ENCODE data around the gene WEE2. TPM values are rescaled to one million over a fixed set of nuclear protein-coding genes. Genes with fewer than 3 reads are reported as not detected.

Gene WEE2
- total RNA-seq = 0.16 and 0.36 TPM in 2 replicates
- long read RNA-seq, partial matches to known transcripts = 1 of 7 reads
- long read RNA-seq, other reads (novel, unspliced or antisense) = 3 of 7 reads

DNA sequence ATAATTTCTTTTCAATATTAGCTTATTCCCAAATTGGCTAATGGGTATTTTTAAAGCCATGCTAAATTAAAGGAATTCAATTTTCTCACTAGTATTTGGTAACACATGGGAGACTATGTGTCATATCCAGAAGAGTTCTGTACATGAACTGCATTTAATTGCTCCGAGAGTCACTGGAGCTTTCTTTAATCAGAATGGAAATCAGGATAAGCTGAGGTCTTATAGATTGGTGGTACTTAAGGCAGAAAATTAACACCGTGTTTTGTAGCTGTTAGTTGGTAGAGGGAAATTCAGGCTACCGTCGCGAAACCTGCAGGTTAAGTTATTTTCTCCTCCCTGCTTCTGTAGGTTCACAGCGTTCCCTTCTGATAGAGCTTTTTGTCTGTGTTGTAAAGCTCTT lies at the start of gene WEE2:
WEE2 (plus strand) TSS at position 3 of the 400 bp plus-strand sequence. CDS start 406 bp downstream, outside the sequence.
- Mint-ChIP-seq H3K27me3 (no peaks in the 10 kb centered on the region), H3K4me1 (ENCODE audit: low read depth) (peaks cover 54% of the 10 kb centered on the region), H3K9me3 (ENCODE audit: low read depth) (no peaks in the 10 kb centered on the region), H3K27ac (peak within 1 kb of the TSS; percentile 92), H3K4me3 (ENCODE audit: low read depth) (no peak within 1 kb of the TSS), H3K36me3 (ENCODE audit: insufficient read depth) (no peaks in the 10 kb centered on the region)
- TF ChIP-seq, protein P1, sequence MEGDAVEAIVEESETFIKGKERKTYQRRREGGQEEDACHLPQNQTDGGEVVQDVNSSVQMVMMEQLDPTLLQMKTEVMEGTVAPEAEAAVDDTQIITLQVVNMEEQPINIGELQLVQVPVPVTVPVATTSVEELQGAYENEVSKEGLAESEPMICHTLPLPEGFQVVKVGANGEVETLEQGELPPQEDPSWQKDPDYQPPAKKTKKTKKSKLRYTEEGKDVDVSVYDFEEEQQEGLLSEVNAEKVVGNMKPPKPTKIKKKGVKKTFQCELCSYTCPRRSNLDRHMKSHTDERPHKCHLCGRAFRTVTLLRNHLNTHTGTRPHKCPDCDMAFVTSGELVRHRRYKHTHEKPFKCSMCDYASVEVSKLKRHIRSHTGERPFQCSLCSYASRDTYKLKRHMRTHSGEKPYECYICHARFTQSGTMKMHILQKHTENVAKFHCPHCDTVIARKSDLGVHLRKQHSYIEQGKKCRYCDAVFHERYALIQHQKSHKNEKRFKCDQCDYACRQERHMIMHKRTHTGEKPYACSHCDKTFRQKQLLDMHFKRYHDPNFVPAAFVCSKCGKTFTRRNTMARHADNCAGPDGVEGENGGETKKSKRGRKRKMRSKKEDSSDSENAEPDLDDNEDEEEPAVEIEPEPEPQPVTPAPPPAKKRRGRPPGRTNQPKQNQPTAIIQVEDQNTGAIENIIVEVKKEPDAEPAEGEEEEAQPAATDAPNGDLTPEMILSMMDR (IDR thresholded peaks at IDR 0.05; ENCODE audit: unreplicated experiment) = no peak
- DNase-seq (ENCODE audit: low spot score, unreplicated experiment) = no peak

DNA sequence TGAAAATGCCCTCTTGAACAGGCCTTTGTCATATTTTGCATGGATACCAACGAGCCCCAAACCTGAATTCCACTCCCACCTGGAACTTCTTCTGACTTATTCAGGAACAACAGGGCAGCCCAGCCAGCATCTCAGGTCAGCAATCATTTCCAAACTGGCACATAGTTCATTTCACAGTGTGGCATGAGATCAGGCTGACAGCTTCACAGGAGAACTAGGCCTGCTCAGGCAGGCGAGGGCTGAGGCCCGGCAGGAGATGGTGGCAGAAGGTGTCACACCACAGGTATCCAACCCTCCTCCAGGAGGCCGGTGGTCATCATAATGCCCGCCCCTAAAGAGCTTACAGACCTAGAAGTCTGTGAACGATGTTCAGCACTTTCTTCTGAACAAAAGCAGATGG lies 48.7 kb upstream of the WEE2 start:
- Mint-ChIP-seq H3K36me3 (ENCODE audit: insufficient read depth) (peaks cover 6% of the 10 kb centered on the region), H3K27ac (no peak overlapping the region), H3K27me3 (no peaks in the 10 kb centered on the region), H3K9me3 (ENCODE audit: low read depth) (no peaks in the 10 kb centered on the region), H3K4me1 (ENCODE audit: low read depth) (peaks cover 2% of the 10 kb centered on the region), H3K4me3 (ENCODE audit: low read depth) (no peak overlapping the region)
- TF ChIP-seq, protein P1 (IDR thresholded peaks at IDR 0.05; ENCODE audit: unreplicated experiment) = no peak
- no peak for DNase-seq (ENCODE audit: low spot score, unreplicated experiment)

DNA sequence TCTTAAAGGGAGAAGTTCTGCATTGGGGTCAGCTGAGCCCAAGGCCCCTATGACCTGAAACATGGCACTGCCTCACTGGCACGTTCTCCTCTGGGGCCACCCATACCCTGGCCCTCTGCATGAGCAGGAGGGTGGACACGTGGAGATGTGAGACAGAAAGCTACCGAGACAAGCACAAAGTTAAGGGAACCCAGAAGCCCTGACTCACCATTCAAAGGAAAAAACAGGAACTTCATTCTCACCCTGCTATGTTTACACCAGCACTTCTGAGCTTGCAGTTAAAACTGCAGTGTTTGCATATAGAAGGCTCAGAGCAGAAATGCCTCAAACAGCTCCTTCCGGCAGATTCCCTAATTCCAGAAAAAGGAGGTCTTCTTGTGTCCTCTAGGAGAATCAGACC lies 47.9 kb upstream of the WEE2 start:
- DNase-seq (ENCODE audit: low spot score, unreplicated experiment) = no peak
- no peaks in the 10 kb centered on the region for H3K4me1 Mint-ChIP-seq (ENCODE audit: low read depth)
- H3K27me3 Mint-ChIP-seq = no peaks in the 10 kb centered on the region
- TF ChIP-seq, protein P1 (IDR thresholded peaks at IDR 0.05; ENCODE audit: unreplicated experiment) = no peak
- H3K4me3 Mint-ChIP-seq (ENCODE audit: low read depth) = no peak overlapping the region
- H3K36me3 Mint-ChIP-seq (ENCODE audit: insufficient read depth) = peaks cover 6% of the 10 kb centered on the region
- no peaks in the 10 kb centered on the region for H3K9me3 Mint-ChIP-seq (ENCODE audit: low read depth)
- H3K27ac Mint-ChIP-seq = peak overlapping the region; percentile 67

DNA sequence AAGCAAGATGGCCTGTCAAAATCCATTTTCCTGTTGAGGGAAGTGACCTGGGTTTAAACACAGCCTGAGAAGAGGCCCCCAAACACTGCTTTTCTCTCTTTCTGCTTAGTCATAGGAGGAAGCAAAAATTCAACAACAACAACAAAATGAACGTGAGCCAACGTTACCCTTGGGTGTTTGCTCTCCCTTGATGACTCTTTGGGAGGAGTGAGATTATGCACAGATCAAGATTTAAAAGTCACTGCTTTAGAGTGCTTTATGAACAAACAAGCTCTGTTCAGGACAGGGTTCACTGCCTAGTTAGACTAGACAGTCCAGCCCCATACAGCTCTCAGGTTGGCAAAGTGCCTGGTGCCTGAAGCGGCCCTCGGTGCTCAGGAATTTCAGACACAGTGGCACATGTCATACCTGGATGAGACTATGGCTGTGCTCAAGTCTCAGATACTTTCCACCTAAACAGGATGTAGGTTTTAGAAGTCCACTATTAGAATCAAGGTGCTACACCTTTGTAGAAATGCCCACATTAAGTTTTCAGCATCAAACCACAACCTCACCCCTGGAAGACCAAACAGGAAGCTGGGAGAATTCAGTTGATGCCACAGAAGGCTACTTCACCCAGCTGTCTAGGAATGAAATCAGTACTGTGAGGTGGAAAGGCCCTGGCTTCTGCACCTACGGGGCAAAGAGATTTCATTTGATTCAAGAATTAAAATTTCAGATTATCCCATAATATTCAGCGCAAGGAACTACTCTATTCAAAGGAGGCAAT lies 44.9 kb upstream of the WEE2 start:
- peaks cover 14% of the 10 kb centered on the region for H3K36me3 Mint-ChIP-seq (ENCODE audit: insufficient read depth)
- no peak overlapping the region for H3K4me3 Mint-ChIP-seq (ENCODE audit: low read depth)
- TF ChIP-seq, protein P1 (IDR thresholded peaks at IDR 0.05; ENCODE audit: unreplicated experiment) = no peak
- H3K27me3 Mint-ChIP-seq = no peaks in the 10 kb centered on the region
- DNase-seq (ENCODE audit: low spot score, unreplicated experiment) = no peak
- no peaks in the 10 kb centered on the region for H3K9me3 Mint-ChIP-seq (ENCODE audit: low read depth)
- no peak overlapping the region for H3K27ac Mint-ChIP-seq
- H3K4me1 Mint-ChIP-seq (ENCODE audit: low read depth) = no peaks in the 10 kb centered on the region

DNA sequence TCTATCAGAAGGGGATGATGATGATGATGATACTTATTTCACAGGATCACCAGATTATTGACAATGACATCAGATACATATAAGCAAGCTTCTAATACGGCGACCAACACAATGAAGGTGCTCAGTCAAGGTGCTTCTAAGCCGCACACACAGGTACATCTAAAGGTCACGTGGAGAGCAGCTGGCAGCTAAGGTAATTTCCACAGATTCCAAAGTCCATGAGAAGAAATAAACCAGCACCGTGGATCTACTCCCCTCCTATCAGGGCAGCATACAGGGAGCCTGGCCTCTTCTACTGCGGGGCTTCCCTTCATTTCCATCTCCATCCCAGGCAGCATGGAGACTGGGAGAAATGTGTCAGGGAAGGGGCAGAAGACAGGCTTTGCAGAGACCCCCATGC lies 43.7 kb upstream of the WEE2 start:
- H3K9me3 Mint-ChIP-seq (ENCODE audit: low read depth) = no peaks in the 10 kb centered on the region
- no peaks in the 10 kb centered on the region for H3K4me1 Mint-ChIP-seq (ENCODE audit: low read depth)
- TF ChIP-seq, protein P1 (IDR thresholded peaks at IDR 0.05; ENCODE audit: unreplicated experiment) = no peak
- DNase-seq (ENCODE audit: low spot score, unreplicated experiment) = no peak
- no peaks in the 10 kb centered on the region for H3K27me3 Mint-ChIP-seq
- peaks cover 15% of the 10 kb centered on the region for H3K36me3 Mint-ChIP-seq (ENCODE audit: insufficient read depth)
- no peak overlapping the region for H3K4me3 Mint-ChIP-seq (ENCODE audit: low read depth)
- H3K27ac Mint-ChIP-seq = no peak overlapping the region
